ENCODE measurements around the gene ERF.

ERF gene

GRCh38 chr19:42245231-42245630, 9.7 kb downstream of the ERF start:
- in situ Hi-C loops (cut with HindIII; ENCODE audit: low pct_ligation_motif_present, low sequenced_read_pairs) = no loop called here
- no peak for DNase-seq
- no peaks in the 10 kb centered on the region for H3K27me3 ChIP-seq (replicated peaks)
- TF ChIP-seq CTCF (IDR thresholded peaks at IDR 0.05; ENCODE audit: low read depth, low read length, missing control alignments) = no peak
- peak overlapping the region; percentile 60 for H3K27ac ChIP-seq
- no peak overlapping the region for H3K4me3 ChIP-seq (ENCODE audit: low read depth, low read length)
- H3K36me3 ChIP-seq (replicated peaks) = peaks cover 20% of the 10 kb centered on the region

- Histone ChIP-seq H3K27ac (peak overlapping the region; percentile 60), H3K27me3 (replicated peaks) (no peaks in the 10 kb centered on the region), H3K36me3 (replicated peaks) (peaks cover 17% of the 10 kb centered on the region), H3K4me3 (ENCODE audit: low read depth, low read length) (peak overlapping the region; percentile 83)
- DNase-seq = peak; percentile 92
- TF ChIP-seq CTCF (IDR thresholded peaks at IDR 0.05; ENCODE audit: low read depth, low read length, missing control alignments) = peak; percentile 82
- in situ Hi-C loops (cut with HindIII; ENCODE audit: low pct_ligation_motif_present, low sequenced_read_pairs) = no loop called here
Measured at GRCh38 chr19:42244347-42245220, 10.3 kb downstream of the ERF start.

- TF ChIP-seq CTCF (IDR thresholded peaks at IDR 0.05; ENCODE audit: low read depth, low read length, missing control alignments) = no peak
Measured at GRCh38 chr19:42242512-42243409, 12.2 kb downstream of the ERF start, which contains the start of gene GSK3A. GSK3A (minus strand) TSS chr19:42242602; CDS start chr19:42242465, 137 bp downstream.

GRCh38 chr19:42242069-42242511, 12.8 kb downstream of the ERF start:
- Histone ChIP-seq H3K27ac (peak overlapping the region; percentile 32), H3K4me3 (ENCODE audit: low read depth, low read length) (peak overlapping the region; percentile 83), H3K27me3 (replicated peaks) (no peaks in the 10 kb centered on the region), H3K36me3 (replicated peaks) (peaks cover 9% of the 10 kb centered on the region)
- TF ChIP-seq CTCF (IDR thresholded peaks at IDR 0.05; ENCODE audit: low read depth, low read length, missing control alignments) = no peak
- in situ Hi-C loops (cut with HindIII; ENCODE audit: low pct_ligation_motif_present, low sequenced_read_pairs) = no loop called here
- DNase-seq = no peak

More at GRCh38 chr19:42242512-42243409, 12.2 kb downstream of the ERF start, which contains the start of gene GSK3A:
- H3K27ac ChIP-seq = peak within 1 kb of the TSS; percentile 60
- H3K27me3 ChIP-seq (replicated peaks) = no peaks in the 10 kb centered on the region
- peak; percentile 99 for DNase-seq
- peak within 1 kb of the TSS; percentile 83 for H3K4me3 ChIP-seq (ENCODE audit: low read depth, low read length)
- in situ Hi-C loops (cut with HindIII; ENCODE audit: low pct_ligation_motif_present, low sequenced_read_pairs) = no loop called here
- peaks cover 6% of the 10 kb centered on the region for H3K36me3 ChIP-seq (replicated peaks)

GRCh38 chr19:42241279-42241678, 13.6 kb downstream of the ERF start:
- H3K4me3 ChIP-seq (ENCODE audit: low read depth, low read length) = peak overlapping the region; percentile 83
- no peak for TF ChIP-seq CTCF (IDR thresholded peaks at IDR 0.05; ENCODE audit: low read depth, low read length, missing control alignments)
- no peak for DNase-seq
- no peak overlapping the region for H3K27ac ChIP-seq
- H3K36me3 ChIP-seq (replicated peaks) = peaks cover 15% of the 10 kb centered on the region
- in situ Hi-C loops (cut with HindIII; ENCODE audit: low pct_ligation_motif_present, low sequenced_read_pairs) = no loop called here
- H3K27me3 ChIP-seq (replicated peaks) = no peaks in the 10 kb centered on the region

Measured in brain microvascular endothelial cell (primary cell).